ENCODE results near the gene ARSJ.
"Not testable (repeated sequence)": the region's sequence is repeated elsewhere in the genome, so short reads cannot be mapped to it uniquely, and the experiment has no call there.

ARSJ gene

DNA sequence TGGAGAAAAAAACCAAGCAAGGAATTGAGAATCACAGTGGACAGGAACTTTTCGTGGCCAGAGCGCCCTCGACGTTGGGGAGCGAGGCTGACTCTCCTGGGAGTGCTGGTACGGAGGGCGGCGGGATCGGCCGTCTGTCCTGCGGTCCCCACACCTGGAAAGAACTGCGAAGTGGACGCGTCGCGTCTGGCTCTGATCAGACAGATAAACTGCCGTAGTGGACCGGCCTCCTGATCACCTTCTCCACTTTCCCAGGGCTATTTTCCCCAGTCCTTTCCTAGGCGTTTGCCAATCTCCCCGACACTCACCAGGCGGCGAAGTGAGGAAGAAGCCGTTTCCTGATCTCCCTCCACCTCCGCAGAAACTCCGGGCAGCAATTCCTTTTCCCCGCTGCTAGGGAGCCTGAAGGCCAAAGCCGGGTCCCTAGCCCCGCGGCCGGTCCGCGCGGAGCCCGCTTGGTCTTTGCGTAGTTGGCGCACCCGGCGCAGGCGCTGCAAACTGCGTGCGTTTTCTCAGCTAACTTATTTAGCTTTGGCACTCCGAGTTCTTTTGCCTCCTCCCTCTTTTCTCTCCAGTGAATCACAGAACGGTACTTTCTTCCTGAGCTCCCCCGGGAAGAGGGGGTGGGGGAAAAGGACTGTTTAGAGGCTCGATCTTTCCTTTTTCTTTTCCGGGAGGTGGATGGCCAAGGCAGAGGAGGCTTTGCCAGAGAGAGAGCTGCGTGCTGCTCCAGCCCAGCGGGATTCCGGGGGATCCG is at the start of gene ARSJ:
ARSJ (minus strand) TSS at position 500 of the 757 bp plus-strand sequence. CDS start 813 bp downstream, outside the sequence.
- no peak for DNase-seq

DNA sequence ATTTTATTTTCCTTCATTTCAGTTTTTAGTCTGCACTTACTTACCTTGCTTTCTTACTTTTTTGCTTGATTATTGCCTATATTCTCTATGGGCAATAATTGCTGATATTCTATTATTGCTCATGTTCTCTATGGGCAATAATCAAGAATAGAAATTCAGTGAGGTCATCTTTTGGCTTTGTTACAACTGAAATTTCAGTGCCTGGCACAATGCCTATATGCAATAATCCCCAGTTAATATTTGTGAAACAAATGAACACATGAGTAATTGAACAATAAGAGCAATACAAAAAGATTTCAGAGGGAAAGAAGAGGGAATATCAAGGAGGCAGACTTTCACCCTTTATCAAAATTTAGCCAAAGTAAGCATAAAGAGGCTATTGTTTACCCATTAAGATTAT is 48.6 kb upstream of the ARSJ start:
- DNase-seq: no peak

DNA sequence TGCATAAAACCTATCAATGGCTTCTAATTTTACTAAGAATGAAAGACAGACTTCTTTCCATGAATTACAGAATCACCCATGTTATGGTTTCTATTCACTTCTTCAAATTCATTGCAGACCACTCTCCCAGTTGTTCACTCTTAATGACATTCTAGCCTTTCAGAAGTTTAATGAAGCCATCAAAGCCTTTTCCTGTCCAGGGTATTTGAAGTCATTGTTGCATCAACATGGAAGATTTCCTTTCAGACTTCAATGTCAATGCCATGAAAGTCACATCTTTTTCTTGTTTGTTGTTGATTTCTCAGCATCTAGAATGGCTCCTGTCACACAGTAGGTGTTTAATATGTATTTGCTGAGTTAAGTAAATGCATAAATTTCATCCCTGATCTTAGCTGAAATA is 48.1 kb upstream of the ARSJ start:
- DNase-seq: no peak

DNA sequence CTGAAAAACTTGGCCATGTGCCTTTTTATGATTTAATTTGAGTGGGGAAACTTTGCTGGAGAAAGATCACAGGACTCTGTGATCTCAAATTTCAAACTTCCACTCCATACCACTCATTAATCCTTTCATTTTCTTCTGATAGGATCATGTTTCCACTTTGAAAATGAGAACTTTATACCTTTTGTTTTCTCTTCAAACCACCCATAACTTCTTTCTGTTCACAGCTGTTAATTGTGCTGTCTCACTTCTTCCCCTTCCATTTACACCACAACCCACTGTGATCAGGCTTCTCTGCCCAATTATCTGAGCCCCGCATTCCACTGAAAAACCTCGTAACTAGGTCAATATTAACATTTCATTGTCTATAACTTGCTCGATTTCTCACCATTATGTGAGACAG is 47.0 kb upstream of the ARSJ start:
- DNase-seq: no peak

DNA sequence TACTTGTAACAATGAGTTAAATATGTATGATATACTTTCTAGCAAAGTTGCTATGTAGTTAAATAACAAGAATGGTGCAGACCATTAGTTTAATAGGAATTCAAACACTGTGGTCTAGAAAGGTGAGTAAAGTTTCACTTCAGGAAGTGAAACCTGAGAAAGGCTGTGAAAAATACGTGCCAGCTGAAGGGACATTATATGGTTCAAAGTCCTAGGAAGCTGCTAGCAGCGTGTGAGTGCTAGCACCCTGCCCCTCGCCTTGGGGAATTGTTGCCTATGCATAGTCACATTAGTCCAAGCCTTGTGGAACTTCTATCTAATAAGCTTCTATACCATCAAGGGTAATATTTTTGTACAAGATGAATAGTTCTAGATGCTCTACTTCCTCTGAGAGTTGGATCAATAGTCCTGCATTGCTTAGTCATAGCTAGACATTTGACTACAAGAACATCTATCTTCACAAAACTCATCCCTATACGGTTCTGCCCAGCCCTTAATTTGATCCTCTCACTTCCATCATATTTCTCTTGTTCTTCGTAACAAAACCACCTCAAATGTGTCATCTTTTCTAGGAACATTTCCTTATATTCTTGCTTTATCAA is 45.8 kb upstream of the ARSJ start:
- no peak for DNase-seq

DNA sequence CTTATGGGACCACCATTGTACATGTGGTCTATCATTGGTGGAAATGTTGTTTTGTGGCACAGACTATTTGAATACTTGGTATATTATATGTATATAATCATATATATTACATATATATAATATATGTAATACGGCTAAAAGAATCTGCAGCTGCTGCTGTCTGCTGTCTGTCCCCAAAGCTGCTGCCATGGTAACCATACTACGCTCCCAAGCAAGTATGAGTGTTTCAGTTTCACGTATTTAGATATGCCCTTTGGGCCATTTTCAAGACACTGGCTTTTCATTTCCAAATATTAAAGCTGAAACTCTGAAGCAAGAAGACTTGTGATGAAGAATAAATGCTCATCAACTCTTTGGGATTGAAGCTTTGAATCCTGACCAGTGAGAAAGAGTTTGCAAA is 42.0 kb upstream of the ARSJ start:
- DNase-seq: no peak

DNA sequence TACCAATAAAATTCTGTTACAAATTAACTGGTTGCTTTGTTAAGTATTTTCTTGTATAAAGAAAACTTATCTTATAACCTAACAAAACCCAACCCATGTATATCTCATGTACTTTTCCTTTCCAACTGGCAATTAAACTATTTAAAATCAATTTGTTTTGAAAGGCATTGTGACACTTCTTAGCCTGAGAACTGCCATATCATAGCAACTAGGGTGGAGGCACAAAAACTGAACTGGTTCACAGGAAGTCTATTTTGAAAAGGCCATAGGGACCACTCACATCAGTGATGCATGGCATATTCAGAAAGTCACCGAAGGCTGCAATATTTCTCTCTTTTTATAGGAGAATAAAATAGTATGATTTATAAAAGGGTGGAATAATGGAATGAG is 40.5 kb upstream of the ARSJ start:
- DNase-seq: no peak

DNA sequence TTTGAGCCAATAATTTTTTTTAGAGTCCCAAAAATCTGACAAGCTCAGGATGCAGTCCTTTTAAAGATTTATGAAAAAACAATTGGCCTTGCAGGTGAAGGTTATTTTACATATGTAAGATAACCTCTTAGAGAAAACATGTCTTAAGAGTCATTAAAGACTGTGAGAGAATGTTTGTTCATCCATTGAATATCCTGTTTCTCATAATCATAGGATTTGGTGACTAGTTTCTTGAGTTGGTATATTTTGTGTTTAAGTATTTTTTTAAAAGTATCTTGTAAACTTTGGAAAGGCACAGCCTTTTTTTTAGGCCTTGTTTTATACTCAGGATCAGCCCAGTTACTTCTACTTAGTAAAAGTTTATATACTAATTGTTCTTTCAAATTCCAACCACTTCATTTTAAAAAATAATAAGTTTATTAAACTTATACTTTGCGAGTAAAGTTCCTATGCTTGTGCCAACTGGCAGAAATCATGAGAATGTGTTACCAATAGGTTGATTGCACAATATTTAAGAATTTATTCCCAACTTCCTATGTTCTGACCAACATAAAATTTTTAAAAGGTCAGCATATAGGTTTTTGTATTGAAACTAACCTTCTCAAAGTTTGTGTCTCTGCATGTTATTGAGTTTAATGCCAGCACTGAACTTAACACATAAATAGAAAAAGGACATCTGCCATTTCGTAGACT is 40.0 kb upstream of the ARSJ start:
- DNase-seq: no peak

DNA sequence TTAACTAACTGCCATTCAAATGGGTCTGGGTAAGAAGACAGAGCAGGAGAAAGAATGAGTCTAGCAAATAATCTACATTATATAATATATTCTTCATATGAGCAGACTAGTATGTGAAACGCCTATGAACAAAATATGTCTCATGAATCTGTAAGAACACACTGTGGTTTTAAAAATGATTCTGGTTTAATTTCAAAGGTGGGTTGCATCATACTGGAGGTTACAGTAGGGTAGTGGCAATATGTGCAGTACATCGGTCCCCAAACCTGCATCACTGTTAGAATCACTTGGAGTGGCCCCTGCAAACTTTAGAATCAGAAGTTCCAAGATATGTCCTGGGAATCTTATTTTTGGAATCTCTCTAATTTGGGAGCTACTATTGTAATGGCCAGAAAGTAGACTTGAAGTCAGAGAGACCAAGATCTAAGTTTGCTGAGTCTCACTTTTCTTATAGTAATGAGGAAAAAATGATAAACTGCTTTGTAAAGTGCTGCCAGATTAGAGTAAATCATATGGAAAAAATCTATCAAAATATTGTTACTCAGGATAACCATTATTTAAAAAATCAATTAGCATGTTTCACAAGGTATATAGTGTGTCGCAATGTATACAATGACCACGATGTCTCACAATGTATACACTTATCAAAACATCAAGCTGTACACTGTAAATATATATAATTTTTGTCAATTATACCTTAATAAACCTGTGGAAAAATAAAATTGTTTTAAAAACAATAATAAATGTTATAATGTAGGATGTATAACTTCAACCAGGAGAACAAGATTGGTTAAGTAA is 37.9 kb upstream of the ARSJ start:
- no peak for DNase-seq

DNA sequence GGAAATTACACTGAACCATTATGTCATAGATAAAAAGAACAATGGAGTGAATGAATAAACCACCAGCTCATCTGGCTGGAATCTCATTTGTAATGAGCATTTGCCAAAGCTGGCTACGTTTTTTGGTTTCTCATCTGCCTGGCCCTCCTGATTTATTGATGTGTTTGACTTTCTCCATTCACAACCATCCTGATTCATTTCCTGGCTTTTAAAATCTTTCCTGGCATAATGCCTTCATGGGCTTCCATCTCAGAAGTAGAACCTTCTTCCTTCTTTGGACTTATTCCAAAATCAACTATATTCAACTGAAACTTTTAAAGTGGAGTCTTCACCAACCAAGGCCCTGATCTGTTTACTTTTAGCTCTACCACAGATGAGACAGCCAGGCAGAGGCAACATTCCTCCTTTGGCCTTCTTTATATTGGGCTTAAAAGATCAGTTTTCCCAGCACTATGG is 36.0 kb upstream of the ARSJ start:
- DNase-seq: no peak

DNA sequence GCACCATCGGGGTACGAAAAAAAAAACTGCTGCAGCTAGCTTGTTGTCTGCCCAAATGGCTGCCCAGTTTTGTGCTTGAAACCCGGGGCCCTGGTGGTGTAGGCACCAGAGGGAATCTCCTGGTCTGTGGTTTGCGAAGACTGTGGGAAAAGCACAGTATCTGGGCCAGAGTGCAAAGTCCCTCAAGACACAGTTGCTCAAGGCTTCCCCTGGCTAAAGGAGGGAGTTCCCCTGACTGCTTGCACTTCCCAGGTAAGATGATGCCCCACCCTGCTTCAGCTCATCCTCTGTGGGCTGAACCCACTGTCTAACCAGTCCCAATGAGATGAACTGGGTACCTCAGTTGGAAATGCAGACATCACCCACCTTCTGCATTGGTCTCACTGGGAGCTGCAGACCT is 33.8 kb upstream of the ARSJ start:
- DNase-seq: not testable (repeated sequence)

DNA sequence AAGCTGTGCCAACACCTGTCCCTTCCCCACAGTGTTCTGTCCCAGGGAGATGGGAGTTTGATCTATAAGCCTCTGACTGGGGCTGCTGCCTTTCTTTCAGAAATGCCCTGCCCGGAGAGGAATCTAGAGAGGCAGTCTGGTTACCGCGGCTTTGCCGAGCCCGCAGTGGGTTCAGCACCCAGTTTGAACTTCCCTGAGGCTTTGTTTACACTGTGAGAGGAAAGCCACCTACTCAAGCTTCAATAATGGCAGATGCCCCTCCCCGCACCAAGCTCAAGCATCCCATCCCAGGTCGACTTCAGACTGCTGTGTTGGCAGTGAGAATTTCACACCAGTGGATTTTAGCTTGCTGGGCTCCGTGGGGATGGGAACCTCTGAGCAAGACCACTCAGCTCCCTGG is 33.3 kb upstream of the ARSJ start:
- no peak for DNase-seq

DNA sequence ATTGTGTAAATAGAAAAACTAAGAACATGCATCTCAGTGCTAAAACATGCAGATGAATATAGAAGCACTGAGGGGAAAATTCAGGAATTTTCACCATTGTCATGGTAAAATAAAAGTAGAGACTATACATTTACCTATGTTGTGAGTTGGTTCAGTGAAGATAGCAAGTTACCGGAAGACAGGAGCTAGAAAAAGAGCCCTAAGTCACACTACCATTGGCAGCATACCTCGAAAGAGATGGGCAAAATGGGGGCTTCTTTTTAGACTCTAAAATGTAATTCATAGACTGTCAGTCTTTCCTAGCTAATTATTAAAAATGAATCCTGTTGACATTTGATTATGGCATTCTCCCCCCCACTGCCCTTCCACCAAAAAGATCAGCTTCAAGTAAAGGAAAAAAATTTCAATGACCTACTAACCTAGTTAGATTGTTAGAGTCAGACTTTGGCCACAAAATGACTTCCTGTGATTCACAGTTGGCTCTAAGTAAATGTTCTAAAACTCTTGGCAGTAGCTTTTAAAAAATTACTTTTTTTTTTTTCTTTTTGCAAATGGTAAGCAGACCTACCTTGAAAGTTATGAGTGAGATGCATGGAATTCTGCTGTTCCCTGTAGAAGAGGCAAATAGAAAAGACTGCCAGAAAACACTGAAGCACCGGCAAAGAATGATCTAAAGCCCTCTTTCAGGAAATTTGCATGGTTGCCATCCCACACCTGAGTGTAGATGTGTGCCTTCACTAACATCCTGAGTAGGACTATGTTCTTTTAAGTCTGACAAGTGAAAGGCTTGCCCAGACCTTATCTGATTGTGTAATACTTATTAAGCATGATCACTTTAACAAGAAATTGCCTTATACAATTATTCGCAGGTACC is 26.4 kb upstream of the ARSJ start:
- peak; percentile 25 for DNase-seq

DNA sequence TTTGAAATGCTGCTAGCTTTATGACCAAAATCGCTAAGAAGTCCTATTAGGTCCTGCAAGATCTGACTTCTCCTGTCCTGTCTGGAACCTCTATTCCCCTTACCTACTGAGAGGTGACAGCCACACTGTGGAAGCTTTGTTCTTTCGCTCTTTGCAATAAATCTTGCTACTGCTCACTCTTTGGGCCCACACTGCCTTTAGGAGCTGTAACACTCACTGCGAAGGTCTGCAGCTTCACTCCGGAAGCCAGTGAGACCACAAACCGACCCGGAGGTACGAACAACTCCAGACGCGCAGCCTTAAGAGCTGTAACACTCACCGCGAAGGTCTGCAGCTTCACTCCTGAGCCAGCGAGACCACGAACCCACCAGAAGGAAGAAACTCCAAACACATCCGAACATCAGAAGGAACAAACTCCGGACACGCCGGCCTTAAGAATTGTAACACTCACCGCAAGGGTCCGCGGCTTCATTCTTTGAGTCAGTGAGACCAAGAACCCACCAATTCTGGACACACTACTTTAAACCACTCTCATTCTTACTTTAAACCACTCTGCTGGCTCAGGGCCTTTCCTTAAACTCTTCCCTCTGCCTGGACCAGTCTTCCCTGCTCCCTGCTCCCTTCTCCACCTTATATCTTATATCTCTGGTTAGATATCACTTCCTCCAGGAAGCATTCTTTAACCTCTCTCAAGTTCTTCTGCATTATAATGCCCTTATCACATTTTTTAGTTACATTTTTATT is 25.2 kb upstream of the ARSJ start:
- peak; percentile 29 for DNase-seq

DNA sequence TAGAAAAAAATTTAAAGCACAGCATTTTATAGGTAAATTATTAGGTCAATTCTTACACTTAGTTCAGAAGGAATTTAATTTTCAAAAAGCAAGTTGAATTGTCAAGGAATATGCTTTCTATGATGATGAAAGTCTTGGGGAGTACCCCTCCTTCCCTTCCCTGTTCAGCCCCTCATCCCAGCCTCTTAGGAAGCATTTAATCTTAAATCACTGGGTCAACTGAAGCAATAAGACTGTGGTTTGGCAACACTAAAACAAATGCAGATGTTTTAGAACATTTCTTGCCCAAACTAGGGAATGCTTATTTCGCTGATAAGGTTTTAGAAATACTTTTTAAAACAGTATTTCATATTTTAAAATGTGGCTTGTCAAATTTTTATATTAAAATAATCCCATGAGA is 19.1 kb upstream of the ARSJ start:
- DNase-seq: no peak

DNA sequence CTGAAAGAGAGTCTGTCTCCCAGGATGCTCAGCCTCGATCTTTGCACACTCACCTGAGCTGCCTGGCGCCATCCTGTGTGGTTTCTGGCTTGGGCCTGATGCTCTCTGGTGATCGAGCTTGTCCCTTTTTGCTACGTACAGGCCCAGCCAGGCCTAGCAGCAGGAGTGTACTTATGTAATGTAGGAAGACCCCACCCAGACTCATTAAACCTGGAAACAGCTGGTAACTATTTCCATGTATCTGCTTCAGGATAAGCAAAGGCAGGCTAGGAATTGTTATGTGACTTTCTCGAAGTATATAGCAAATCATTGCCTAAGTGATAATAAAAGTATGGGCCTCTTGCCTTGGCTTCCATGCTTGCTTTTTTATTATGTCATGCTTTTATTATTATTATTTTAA is 18.6 kb upstream of the ARSJ start:
- no peak for DNase-seq

DNA sequence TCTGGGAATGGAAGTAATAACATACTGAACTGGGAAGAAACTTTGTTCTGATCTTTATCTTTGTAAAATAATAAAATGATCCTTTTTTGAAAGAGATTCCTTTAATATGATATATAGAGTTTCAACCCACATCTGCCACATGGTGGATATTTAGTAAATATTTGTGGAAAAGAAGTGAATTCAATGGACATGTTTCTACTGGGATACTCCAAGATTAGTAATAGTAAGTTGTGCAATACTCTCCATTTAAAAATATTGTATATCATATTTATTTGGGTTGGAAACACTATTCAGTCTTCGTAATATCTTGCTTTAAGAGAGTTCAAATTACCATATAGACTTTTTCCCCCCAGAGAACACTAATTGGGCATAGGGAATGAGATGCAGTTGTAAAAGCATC is 17.8 kb upstream of the ARSJ start:
- DNase-seq: no peak

DNA sequence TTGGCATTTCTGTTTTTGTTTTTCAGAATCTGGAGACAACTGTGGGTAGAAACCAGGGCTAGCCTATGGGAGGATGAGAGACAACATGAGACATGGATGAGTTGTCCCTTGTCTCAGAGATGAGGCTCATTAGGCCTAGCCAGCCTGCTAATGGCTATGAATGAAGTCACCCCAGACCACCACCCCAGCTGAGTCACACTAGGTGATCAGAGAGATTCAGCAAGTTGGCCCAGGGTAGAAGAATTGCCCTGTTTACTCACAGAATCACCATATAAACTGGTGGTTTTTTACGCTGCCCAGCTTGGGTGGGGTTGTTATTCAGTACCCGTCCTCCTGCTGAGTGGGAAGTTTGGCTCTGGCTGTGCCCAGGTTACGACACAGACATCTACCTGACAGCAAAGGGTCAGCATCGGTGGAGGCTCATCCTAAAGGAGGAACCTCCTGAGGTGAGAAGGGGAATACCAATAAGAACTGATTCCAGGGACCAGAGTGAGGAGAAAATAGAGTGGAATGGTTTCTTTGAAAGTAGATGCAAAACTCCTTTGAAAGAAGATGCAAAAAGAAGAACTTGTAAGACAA is 17.2 kb upstream of the ARSJ start:
- peak; percentile 3 for DNase-seq

DNA sequence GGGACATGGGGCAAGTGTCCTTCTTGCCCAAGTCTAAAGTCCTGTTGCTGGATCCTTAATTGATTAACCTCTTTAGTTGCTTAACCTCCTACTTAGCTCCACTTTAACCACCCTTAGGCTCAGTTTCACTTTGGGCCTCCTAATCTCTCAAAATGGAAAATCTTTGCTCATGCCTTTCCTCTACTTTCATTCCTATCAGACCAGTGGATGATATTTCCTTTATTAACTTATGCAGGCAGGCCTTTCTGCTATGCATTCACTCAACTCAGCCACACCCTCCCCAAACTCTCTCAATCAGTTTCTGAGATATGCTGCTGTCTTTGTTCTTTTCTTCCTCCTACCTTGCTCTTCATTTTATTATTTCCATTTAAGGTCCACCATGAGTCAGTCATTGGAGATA is 14.4 kb upstream of the ARSJ start:
- DNase-seq: no peak

DNA sequence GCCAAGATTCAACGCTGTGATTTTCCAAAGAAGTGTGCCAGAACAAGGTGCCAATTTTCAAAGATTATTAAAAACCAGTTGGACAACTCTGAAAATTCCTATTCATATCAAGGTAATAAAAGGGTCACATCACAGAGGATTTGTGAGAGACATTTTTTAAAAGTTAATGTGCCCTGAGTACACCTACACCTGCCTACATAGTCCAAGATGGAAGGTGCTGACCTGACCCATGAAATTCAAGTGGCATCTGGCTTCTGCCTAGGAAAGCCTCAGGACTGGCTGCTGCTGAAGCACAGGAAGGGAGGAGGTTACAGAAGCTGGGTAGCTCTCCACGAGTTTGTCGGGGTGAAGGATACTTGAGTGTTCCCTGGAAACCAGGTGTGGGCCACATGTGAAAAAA is 11.4 kb upstream of the ARSJ start:
- DNase-seq: no peak

DNA sequence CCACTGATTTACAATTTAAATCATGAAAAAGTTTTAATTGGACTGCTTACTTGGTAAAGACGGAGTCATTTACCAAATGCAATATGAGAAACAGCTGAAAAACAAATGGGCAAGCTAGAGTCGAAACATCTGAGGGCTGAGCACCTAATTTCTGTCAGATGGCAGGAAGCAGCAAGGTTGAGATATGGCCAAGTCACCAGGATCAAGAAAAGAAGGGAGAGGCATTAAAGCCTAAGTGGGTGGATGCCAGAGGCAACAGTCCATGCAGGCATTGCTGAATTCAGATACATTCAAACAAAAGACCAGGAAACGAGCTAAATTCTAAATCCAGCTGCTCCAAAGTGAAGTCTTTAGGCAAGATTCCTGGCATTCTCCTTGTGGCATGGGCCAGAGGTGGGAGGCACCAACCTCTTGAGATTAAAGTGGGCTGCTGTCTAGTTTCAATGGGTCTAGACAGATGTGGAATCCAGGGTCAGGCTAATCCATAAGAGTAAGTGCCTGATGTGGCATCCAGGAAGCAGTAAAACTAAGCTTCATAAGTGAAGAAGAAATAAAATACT is 8.0 kb upstream of the ARSJ start:
- no peak for DNase-seq
